ENCODE data around the gene PRKCE. TPM values are rescaled to one million over a fixed set of nuclear protein-coding genes. Genes with fewer than 3 reads are reported as not detected.
A peak's percentile ranks its signal among the peaks of the same experiment; 100 is the strongest.

The PRKCE gene
- total RNA-seq, 5 donors from 2014 or later (not counting 1 experiment from before 2014, with no cell fraction given): 16.5 to 29.8 (median 23.4) TPM

DNA sequence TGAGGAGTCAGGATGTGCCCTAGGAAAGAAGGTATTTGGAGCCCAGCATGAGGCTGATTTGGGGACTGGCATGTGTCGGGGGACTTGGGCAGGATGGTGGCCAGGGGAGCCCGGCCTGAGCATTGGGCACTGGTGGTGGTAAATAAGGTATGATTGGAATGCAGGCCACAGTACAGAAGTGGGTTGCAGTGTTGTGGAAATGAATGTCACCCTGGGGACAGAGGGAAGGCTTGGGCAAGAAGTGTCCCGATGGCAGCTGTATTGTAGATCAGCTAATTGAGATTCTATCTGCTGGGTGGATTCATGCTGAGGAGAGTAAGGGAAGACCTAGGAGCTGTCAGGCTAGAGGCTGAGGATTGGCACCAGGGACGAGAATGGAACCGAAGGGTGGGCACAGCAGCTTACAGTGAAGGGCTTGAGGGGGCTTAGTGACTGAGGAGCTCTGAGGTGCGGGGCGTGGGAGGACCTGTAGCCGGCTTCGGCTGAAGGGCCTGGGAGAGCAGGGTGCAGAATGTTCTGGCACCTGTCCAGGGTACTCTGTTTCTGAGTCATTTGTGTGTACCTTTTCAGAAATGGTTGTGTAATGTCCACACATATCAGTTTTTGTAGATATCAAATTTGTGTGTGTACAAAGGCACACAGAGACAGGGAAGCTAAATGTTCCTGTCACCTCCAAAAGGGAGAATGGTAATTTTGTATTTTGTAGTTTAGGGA, 170.2 kb downstream of the PRKCE start:
- CTCF ChIA-PET: no interaction called here
- ATAC-seq (replicated peaks in 1 of 4) (peak in 1 of 4 experiments; percentile 14), DNase-seq (no peak)
- no peak overlapping the region for H3K4me3 ChIP-seq (ENCODE audit: control insufficient read depth in 1 of 2, extremely low read depth in 1 of 2, low read length in 1 of 2)
- no peak overlapping the region for H3K27ac ChIP-seq (ENCODE audit: low read length)
- Mint-ChIP-seq H3K36me3 (no peaks in the 10 kb centered on the region), H3K4me1 (peaks cover 13 to 25% (median 20%) of the 10 kb centered on the region in 3 donors), H3K27ac (no peak overlapping the region), H3K27me3 (no peaks in the 10 kb centered on the region), H3K4me3 (no peak overlapping the region), H3K9me3 (no peaks in the 10 kb centered on the region)
- POLR2A ChIA-PET: no interaction called here
- no peaks in the 10 kb centered on the region for H3K9me3 ChIP-seq
- no peaks in the 10 kb centered on the region for H3K36me3 ChIP-seq (ENCODE audit: control insufficient read depth in 2 of 2, extremely low read depth in 1 of 2, insufficient read depth in 1 of 2, low read length in 1 of 2)
- 86% methylated on average over 9 of the region's 9 CpGs for WGBS (ENCODE audit: insufficient coverage)
- peaks cover 0 to 2% of the 10 kb centered on the region in 2 experiments for H3K4me1 ChIP-seq (ENCODE audit: control insufficient read depth in 1 of 2, extremely low read depth in 1 of 2, insufficient read depth in 2 of 2, low read length in 2 of 2)
- H3K27me3 ChIP-seq (replicated peaks in 1 of 2; ENCODE audit: control insufficient read depth in 2 of 2, extremely low read depth in 1 of 2, insufficient read depth in 2 of 2, low read length in 1 of 2): no peaks in the 10 kb centered on the region

- Mint-ChIP-seq H3K36me3 (peaks cover 4% of the 10 kb centered on the region), H3K4me1 (peaks cover 13 to 30% (median 25%) of the 10 kb centered on the region in 3 donors), H3K27ac (no peak overlapping the region), H3K9me3 (no peaks in the 10 kb centered on the region), H3K4me3 (no peak overlapping the region), H3K27me3 (no peaks in the 10 kb centered on the region)
- peaks cover 0 to 2% of the 10 kb centered on the region in 2 experiments for H3K4me1 ChIP-seq (ENCODE audit: control insufficient read depth in 1 of 2, extremely low read depth in 1 of 2, insufficient read depth in 2 of 2, low read length in 2 of 2)
- no peak overlapping the region for H3K27ac ChIP-seq (ENCODE audit: low read length)
- ChIA-PET POLR2A (no interaction called here), CTCF (no interaction called here)
- H3K4me3 ChIP-seq (ENCODE audit: control insufficient read depth in 1 of 2, extremely low read depth in 1 of 2, low read length in 1 of 2): no peak overlapping the region
- WGBS (ENCODE audit: insufficient coverage): 79% methylated on average over 4 of the region's 5 CpGs
- no peaks in the 10 kb centered on the region for H3K9me3 ChIP-seq
- DNase-seq (no peak), ATAC-seq (replicated peaks in 1 of 4) (no peak)
- H3K36me3 ChIP-seq (ENCODE audit: control insufficient read depth in 2 of 2, extremely low read depth in 1 of 2, insufficient read depth in 1 of 2, low read length in 1 of 2): no peaks in the 10 kb centered on the region
- no peaks in the 10 kb centered on the region for H3K27me3 ChIP-seq (replicated peaks in 1 of 2; ENCODE audit: control insufficient read depth in 2 of 2, extremely low read depth in 1 of 2, insufficient read depth in 2 of 2, low read length in 1 of 2)
Observed at GRCh38 chr2:45822272-45822630, 170.8 kb downstream of the PRKCE start.

DNA sequence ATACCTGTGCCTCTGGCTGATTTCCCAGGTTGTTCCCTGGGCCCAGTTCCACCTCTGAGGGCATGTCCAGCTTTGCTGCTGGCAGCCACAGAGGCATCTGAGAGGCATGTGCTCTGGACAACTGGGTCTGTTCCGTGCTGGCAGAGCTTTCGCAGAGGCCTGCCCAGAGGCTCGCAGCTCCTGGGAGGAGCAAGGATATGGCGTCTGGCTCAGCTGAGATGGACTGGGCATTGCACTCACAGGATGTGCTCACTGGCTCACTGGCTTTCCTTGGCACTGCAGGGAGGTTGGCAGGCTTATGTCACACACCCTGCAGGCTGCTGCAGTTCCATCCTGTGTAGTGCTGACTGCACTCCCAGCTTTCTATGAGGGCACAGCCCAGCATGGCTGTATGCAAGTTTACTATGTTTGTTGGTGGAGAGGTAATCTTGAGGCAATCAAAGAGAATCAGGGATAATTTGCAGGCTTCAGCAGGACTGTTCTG, 172.3 kb downstream of the PRKCE start:
- Mint-ChIP-seq H3K4me1 (peaks cover 13 to 31% (median 26%) of the 10 kb centered on the region in 3 donors), H3K9me3 (no peaks in the 10 kb centered on the region), H3K4me3 (no peak overlapping the region), H3K27ac (no peak overlapping the region), H3K27me3 (no peaks in the 10 kb centered on the region), H3K36me3 (peaks cover 4% of the 10 kb centered on the region)
- no peak for DNase-seq
- H3K9me3 ChIP-seq: no peaks in the 10 kb centered on the region
- WGBS (ENCODE audit: insufficient coverage): 98% methylated on average over 4 of the region's 4 CpGs
- no peaks in the 10 kb centered on the region for H3K36me3 ChIP-seq (ENCODE audit: control insufficient read depth in 2 of 2, extremely low read depth in 1 of 2, insufficient read depth in 1 of 2, low read length in 1 of 2)
- ChIA-PET POLR2A (no interaction called here), CTCF (no interaction called here)
- H3K4me1 ChIP-seq (ENCODE audit: control insufficient read depth in 1 of 2, extremely low read depth in 1 of 2, insufficient read depth in 2 of 2, low read length in 2 of 2): peaks cover 0 to 2% of the 10 kb centered on the region in 2 experiments
- no peaks in the 10 kb centered on the region for H3K27me3 ChIP-seq (replicated peaks in 1 of 2; ENCODE audit: control insufficient read depth in 2 of 2, extremely low read depth in 1 of 2, insufficient read depth in 2 of 2, low read length in 1 of 2)
- H3K27ac ChIP-seq (ENCODE audit: low read length): no peak overlapping the region
- ATAC-seq (replicated peaks in 1 of 4): no peak
- no peak overlapping the region for H3K4me3 ChIP-seq (ENCODE audit: control insufficient read depth in 1 of 2, extremely low read depth in 1 of 2, low read length in 1 of 2)

GRCh38 chr2:45825001-45825651, 173.7 kb downstream of the PRKCE start:
- no peaks in the 10 kb centered on the region for H3K27me3 Mint-ChIP-seq
- CTCF ChIA-PET: interaction anchor here in 1 of 2 donors (0.6 kb wide), 2 partner anchors 110 to 844 kb away, joined by 3 to 8 read pairs; no protein-coding TSS in a partner anchor
- no peaks in the 10 kb centered on the region for H3K9me3 ChIP-seq
- H3K4me3 Mint-ChIP-seq: no peak overlapping the region
- ATAC-seq (replicated peaks in 1 of 4) (peak in 1 of 4 experiments; percentile 38), DNase-seq (peak in 2 of 35 experiments; percentile 10 to 12)
- H3K36me3 ChIP-seq (ENCODE audit: control insufficient read depth in 2 of 2, extremely low read depth in 1 of 2, insufficient read depth in 1 of 2, low read length in 1 of 2): no peaks in the 10 kb centered on the region
- H3K27me3 ChIP-seq (replicated peaks in 1 of 2; ENCODE audit: control insufficient read depth in 2 of 2, extremely low read depth in 1 of 2, insufficient read depth in 2 of 2, low read length in 1 of 2): no peaks in the 10 kb centered on the region
- no peak overlapping the region for H3K27ac ChIP-seq (ENCODE audit: low read length)
- 17% methylated on average over 3 of the region's 6 CpGs for WGBS (ENCODE audit: insufficient coverage)
- POLR2A ChIA-PET: no interaction called here
- no peak overlapping the region for H3K27ac Mint-ChIP-seq
- H3K4me3 ChIP-seq (ENCODE audit: control insufficient read depth in 1 of 2, extremely low read depth in 1 of 2, low read length in 1 of 2): no peak overlapping the region
- H3K4me1 ChIP-seq (ENCODE audit: control insufficient read depth in 1 of 2, extremely low read depth in 1 of 2, insufficient read depth in 2 of 2, low read length in 2 of 2): peaks cover 0 to 2% of the 10 kb centered on the region in 2 experiments
- H3K4me1 Mint-ChIP-seq: peaks cover 13 to 31% (median 26%) of the 10 kb centered on the region in 3 donors
- peaks cover 6% of the 10 kb centered on the region for H3K36me3 Mint-ChIP-seq
- H3K9me3 Mint-ChIP-seq: peaks cover 0 to 6% (median 6%) of the 10 kb centered on the region in 3 donors

DNA sequence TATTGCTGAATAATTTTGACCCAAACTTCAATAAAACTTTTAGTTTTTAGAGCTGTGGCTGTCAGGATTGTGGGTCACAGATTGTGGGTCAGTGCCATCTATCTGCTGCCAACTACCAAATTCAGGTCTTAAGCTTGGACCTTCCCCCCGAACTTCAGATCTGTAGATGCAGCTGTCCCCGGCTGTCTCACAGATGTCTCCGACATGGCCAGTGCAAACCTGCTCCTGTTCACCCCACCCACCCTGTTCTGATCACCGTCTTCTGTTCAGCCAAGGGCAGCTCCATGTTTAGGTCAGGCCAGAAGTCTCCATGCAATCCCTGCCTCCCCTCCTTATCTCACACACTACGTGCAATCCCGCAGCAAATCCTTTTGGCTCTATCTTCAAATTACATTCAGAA, 175.0 kb downstream of the PRKCE start:
- ChIA-PET CTCF (no interaction called here), POLR2A (no interaction called here)
- no peaks in the 10 kb centered on the region for H3K27me3 Mint-ChIP-seq
- H3K9me3 Mint-ChIP-seq: peaks cover 7 to 20% (median 18%) of the 10 kb centered on the region in 3 donors
- H3K36me3 Mint-ChIP-seq: peaks cover 18% of the 10 kb centered on the region
- Histone ChIP-seq H3K4me1 (ENCODE audit: control insufficient read depth in 1 of 2, extremely low read depth in 1 of 2, insufficient read depth in 2 of 2, low read length in 2 of 2) (peaks cover 0 to 2% of the 10 kb centered on the region in 2 experiments), H3K27ac (ENCODE audit: low read length) (no peak overlapping the region), H3K36me3 (ENCODE audit: control insufficient read depth in 2 of 2, extremely low read depth in 1 of 2, insufficient read depth in 1 of 2, low read length in 1 of 2) (no peaks in the 10 kb centered on the region), H3K27me3 (replicated peaks in 1 of 2; ENCODE audit: control insufficient read depth in 2 of 2, extremely low read depth in 1 of 2, insufficient read depth in 2 of 2, low read length in 1 of 2) (no peaks in the 10 kb centered on the region), H3K4me3 (ENCODE audit: control insufficient read depth in 1 of 2, extremely low read depth in 1 of 2, low read length in 1 of 2) (no peak overlapping the region), H3K9me3 (no peaks in the 10 kb centered on the region)
- DNase-seq (no peak), ATAC-seq (replicated peaks in 1 of 4) (no peak)
- H3K27ac Mint-ChIP-seq: no peak overlapping the region
- peaks cover 13 to 27% (median 26%) of the 10 kb centered on the region in 3 donors for H3K4me1 Mint-ChIP-seq
- no peak overlapping the region for H3K4me3 Mint-ChIP-seq
- WGBS (ENCODE audit: insufficient coverage): 100% methylated on average over 6 of the region's 6 CpGs

GRCh38 chr2:45826884-45827635, 175.6 kb downstream of the PRKCE start:
- H3K27me3 Mint-ChIP-seq: no peaks in the 10 kb centered on the region
- DNase-seq (no peak), ATAC-seq (replicated peaks in 1 of 4) (no peak)
- Histone ChIP-seq H3K9me3 (no peaks in the 10 kb centered on the region), H3K4me3 (ENCODE audit: control insufficient read depth in 1 of 2, extremely low read depth in 1 of 2, low read length in 1 of 2) (no peak overlapping the region), H3K36me3 (ENCODE audit: control insufficient read depth in 2 of 2, extremely low read depth in 1 of 2, insufficient read depth in 1 of 2, low read length in 1 of 2) (no peaks in the 10 kb centered on the region), H3K4me1 (ENCODE audit: control insufficient read depth in 1 of 2, extremely low read depth in 1 of 2, insufficient read depth in 2 of 2, low read length in 2 of 2) (peaks cover 0 to 2% of the 10 kb centered on the region in 2 experiments), H3K27me3 (replicated peaks in 1 of 2; ENCODE audit: control insufficient read depth in 2 of 2, extremely low read depth in 1 of 2, insufficient read depth in 2 of 2, low read length in 1 of 2) (no peaks in the 10 kb centered on the region), H3K27ac (ENCODE audit: low read length) (no peak overlapping the region)
- ChIA-PET CTCF (no interaction called here), POLR2A (no interaction called here)
- peaks cover 7 to 20% (median 18%) of the 10 kb centered on the region in 3 donors for H3K9me3 Mint-ChIP-seq
- H3K4me3 Mint-ChIP-seq: no peak overlapping the region
- no peak overlapping the region for H3K27ac Mint-ChIP-seq
- 76% methylated on average over 5 of the region's 10 CpGs for WGBS (ENCODE audit: insufficient coverage)
- peaks cover 18% of the 10 kb centered on the region for H3K36me3 Mint-ChIP-seq
- H3K4me1 Mint-ChIP-seq: peaks cover 13 to 26% (median 22%) of the 10 kb centered on the region in 3 donors
